SH-SY5Y (cell line): Measurements from ENCODE around the gene ADAMTS20.

ENCODE experiments used
- GATA2 ChIP-seq: IDR thresholded peaks from 2 replicates; pipeline ENCODE4 v1.6.1; 2011; ENCODE audit warnings: mild to moderate bottlenecking, low read depth, low read length
- GATA3 ChIP-seq: IDR thresholded peaks from 2 replicates; pipeline ENCODE4 v1.6.1; 2011; ENCODE audit warnings: low read depth, mild to moderate bottlenecking, low read length, moderate library complexity

Gene ADAMTS20, protein sequence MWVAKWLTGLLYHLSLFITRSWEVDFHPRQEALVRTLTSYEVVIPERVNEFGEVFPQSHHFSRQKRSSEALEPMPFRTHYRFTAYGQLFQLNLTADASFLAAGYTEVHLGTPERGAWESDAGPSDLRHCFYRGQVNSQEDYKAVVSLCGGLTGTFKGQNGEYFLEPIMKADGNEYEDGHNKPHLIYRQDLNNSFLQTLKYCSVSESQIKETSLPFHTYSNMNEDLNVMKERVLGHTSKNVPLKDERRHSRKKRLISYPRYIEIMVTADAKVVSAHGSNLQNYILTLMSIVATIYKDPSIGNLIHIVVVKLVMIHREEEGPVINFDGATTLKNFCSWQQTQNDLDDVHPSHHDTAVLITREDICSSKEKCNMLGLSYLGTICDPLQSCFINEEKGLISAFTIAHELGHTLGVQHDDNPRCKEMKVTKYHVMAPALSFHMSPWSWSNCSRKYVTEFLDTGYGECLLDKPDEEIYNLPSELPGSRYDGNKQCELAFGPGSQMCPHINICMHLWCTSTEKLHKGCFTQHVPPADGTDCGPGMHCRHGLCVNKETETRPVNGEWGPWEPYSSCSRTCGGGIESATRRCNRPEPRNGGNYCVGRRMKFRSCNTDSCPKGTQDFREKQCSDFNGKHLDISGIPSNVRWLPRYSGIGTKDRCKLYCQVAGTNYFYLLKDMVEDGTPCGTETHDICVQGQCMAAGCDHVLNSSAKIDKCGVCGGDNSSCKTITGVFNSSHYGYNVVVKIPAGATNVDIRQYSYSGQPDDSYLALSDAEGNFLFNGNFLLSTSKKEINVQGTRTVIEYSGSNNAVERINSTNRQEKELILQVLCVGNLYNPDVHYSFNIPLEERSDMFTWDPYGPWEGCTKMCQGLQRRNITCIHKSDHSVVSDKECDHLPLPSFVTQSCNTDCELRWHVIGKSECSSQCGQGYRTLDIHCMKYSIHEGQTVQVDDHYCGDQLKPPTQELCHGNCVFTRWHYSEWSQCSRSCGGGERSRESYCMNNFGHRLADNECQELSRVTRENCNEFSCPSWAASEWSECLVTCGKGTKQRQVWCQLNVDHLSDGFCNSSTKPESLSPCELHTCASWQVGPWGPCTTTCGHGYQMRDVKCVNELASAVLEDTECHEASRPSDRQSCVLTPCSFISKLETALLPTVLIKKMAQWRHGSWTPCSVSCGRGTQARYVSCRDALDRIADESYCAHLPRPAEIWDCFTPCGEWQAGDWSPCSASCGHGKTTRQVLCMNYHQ (N-terminal part only)

DNA sequence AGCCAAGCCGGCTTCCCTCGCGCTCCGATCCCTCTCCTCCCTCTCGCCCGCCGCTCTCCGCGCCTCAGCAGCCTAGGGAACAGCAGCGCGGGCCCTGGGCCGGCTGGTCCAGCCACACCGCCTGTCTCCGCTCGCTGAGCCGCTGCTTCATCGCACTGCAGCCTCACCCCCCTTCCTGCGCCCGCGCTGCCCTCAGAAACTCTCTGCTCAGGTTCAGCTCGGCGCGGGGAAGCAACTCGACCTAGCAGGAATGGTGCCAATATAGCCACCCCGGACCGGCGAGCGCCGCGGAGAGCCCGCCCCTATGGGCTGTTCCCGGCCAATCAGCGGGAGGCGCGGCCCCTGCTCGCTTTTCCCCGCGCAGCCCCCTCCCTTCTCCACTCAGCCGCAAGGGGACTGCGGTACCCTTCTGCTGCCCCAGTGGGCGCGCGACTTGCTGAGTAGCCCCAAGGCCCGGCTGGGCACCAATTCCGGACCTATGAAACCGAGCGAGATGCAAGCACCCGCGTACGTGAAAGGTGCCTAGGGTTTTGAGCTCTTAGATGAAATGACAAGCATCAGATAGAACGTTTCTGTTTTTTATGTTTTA, at the start of gene ADAMTS20:
Gene ADAMTS20, minus strand, starts transcription at position 233 of the 589 bp plus-strand sequence. CDS start 282 bp downstream, outside the sequence.
- TF ChIP-seq GATA2, result no peak

- no peak for TF ChIP-seq GATA3
- TF ChIP-seq GATA2, result no peak
These were observed 47.7 kb upstream of the ADAMTS20 start for GRCh38 chr12:43599708-43600107.

GRCh38 chr12:43599066-43599465, 47.1 kb upstream of the ADAMTS20 start:
- no peak for TF ChIP-seq GATA3
- no peak for TF ChIP-seq GATA2

GRCh38 chr12:43590307-43590706, 38.3 kb upstream of the ADAMTS20 start:
- TF ChIP-seq GATA3 (no peak), GATA2 (no peak)

GRCh38 chr12:43586646-43587245, 34.7 kb upstream of the ADAMTS20 start:
- TF ChIP-seq GATA2 (no peak), GATA3 (no peak)

DNA sequence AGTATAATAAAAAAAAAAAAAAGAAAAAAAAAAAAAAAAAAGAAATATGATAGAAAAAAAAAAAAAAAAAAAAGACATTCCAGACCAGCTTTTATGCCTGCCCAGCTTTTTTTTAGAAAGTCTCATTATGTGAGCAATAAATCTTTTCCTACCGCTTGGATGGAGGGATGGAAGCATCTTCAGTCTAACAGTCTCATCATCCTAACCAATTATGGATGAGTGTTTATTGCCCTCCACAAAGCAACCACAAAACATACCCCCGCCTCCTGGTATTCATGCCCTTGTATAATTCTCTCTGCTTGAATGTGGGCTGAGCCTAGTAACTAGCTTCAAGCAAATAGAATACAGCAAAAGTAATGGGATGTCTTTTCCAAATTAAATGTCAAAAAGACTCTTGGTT, 33.7 kb upstream of the ADAMTS20 start:
- TF ChIP-seq GATA3 (no peak), GATA2 (no peak)

- TF ChIP-seq GATA3 (no peak), GATA2 (no peak)
These were observed 28.6 kb upstream of the ADAMTS20 start for GRCh38 chr12:43580601-43581000.

DNA sequence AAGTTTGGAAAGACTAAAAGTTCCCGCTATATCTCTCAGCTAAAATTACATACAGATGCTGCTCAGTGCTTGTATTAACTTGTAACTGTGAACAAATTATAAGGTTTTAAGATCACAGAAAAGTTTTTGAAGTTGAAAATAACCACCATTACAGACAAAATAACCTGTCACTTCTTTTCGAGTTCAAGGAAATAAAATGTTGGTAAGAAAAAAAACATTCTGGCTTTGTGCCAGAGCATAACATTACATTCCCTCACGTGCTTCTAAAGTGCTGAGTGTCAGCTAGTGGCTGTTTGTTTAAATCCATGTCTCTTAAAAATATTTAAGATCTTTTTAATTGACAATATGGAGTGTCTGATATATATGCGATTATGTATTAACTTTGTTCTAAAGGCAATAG, 27.2 kb upstream of the ADAMTS20 start:
- TF ChIP-seq GATA3 (no peak), GATA2 (no peak)

GRCh38 chr12:43578782-43579181, 26.8 kb upstream of the ADAMTS20 start:
- TF ChIP-seq GATA3 (no peak), GATA2 (no peak)

DNA sequence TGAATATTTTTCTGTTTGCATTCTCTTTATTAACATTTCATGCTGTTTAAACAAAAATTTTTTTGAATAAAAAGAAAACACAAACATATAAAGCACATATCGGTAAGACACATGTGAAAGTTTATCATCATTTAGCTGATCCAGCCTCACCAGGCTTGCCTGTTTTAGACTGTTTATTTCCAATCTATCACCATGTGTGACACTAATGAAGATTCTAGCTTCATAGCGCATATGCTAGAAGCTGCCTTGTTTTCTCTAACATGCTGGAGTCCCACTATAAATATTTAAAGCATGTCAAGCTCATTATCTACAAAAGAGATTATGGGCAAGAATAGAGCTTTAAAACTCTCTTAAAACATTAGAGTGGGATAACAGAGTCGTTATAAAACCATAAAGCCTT, 25.4 kb upstream of the ADAMTS20 start:
- TF ChIP-seq GATA3, result no peak
- no peak for TF ChIP-seq GATA2

DNA sequence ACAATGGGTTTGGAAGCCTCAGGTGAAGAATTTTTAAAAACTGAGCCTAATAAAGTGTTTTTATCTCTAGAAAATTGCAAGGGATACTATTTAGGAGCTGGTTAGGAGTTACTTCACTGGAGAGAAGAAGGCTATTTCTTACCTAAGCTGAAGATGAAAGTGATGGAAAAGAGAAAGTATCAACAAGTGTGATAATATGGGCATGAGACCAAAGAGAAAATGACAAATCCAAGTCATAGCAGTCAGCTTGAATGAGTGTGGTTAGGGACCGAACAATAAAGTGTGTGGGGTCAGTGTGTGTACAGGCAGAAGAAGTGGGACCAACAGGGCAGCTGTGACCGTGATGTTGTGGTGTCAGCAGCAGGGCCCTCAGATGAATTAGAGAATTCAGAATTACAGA, 24.2 kb upstream of the ADAMTS20 start:
- TF ChIP-seq GATA2 (no peak), GATA3 (no peak)

DNA sequence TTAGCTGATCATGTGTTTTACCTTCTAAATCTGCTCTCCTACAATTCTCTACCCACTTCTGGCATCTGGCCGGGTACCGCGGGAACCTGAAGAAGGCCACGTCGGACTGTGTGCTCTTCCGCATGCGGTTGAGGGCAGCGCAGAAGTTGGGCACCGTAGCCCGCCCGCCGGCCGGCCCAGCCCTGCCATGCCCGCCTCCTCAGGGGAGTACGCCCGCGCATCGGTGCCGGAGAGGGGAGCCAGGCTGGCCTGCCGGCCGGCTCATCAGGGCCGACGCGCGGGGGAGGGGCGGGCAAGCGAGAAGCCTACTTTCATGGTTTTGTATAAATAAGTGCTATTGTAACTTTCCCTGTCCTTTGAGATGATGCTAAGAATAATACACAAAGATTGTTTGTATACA, 19.9 kb upstream of the ADAMTS20 start:
- TF ChIP-seq GATA3, result no peak
- no peak for TF ChIP-seq GATA2

DNA sequence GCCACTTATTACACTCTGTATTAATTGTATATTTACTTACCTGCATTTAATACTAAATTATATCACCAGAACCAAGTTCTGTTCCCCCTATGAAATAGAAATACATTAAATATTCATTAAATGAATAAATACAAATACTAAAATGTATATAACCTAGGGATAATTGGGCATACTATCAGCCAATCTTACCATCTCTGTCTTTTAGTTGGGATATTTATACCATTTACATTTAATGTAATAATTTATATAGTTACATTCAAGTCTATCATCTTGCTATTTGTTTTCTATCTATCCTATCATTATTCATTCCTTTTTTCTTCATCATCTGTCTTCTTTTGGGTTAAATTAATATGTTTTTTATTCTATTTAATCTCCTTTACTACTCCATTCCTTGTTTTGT, 4.1 kb upstream of the ADAMTS20 start:
- TF ChIP-seq GATA3 (no peak), GATA2 (no peak)
